OCI-LY1 (cell line): Measurements from ENCODE around the gene MPI.

Experiments
- H2AFZ ChIP-seq: fragments of 200-600 bp; sonication (generic), shearing (Covaris generic); 2 replicates; pipeline ENCODE4 v1.6.0; 2014; ENCODE audit warnings: antibody characterized with exemption, mild to moderate bottlenecking, low read length
- H3F3A ChIP-seq: fragments of 200-600 bp; sonication (generic), shearing (Covaris generic); 2 replicates; pipeline ENCODE4 v1.6.0; 2014; ENCODE audit warnings: mild to moderate bottlenecking, antibody characterized with exemption, low read length, moderate library complexity; ENCODE audit not compliant: insufficient read depth
- H3K27ac ChIP-seq: fragments of 200-600 bp; sonication (generic); 2 replicates; pipeline ENCODE4 v1.5.1; 2014; ENCODE audit warnings: low read length, mixed run types, mild to moderate bottlenecking, low read depth; ENCODE audit not compliant: poor library complexity, severe bottlenecking
- H3K27me3 ChIP-seq: fragments of 200-600 bp; sonication (generic); 2 replicates; pipeline ENCODE4 v1.6.0; 2014; ENCODE audit warnings: antibody characterized with exemption, mild to moderate bottlenecking, low read length, moderate library complexity; ENCODE audit not compliant: insufficient read depth
- H3K36me3 ChIP-seq: fragments of 200-600 bp; sonication (generic); 2 replicates; pipeline ENCODE4 v1.6.1; 2014; ENCODE audit warnings: mild to moderate bottlenecking, antibody characterized with exemption, low read length, moderate library complexity, mixed read lengths; ENCODE audit not compliant: insufficient read depth
- H3K4me1 ChIP-seq: fragments of 200-600 bp; sonication (generic); 2 replicates; pipeline ENCODE4 v1.5.1; 2014; ENCODE audit warnings: mild to moderate bottlenecking, low read length, moderate library complexity; ENCODE audit not compliant: insufficient read depth, severe bottlenecking
- H3K4me2 ChIP-seq: fragments of 200-600 bp; sonication (generic), shearing (Covaris generic); 2 replicates; pipeline ENCODE4 v1.6.1; 2014; ENCODE audit warnings: low read length
- H3K4me3 ChIP-seq: fragments of 200-600 bp; sonication (generic); 2 replicates; pipeline ENCODE4 v1.5.1; 2014; ENCODE audit warnings: low read length, low read depth, mild to moderate bottlenecking, mixed read lengths; ENCODE audit not compliant: poor library complexity, severe bottlenecking
- H3K79me2 ChIP-seq: fragments of 200-600 bp; shearing (Covaris generic); 2 replicates; pipeline ENCODE4 v1.6.1; 2016; ENCODE audit warnings: mixed run types, low read length, mixed read lengths; ENCODE audit not compliant: insufficient read depth
- H3K9ac ChIP-seq: fragments of 200-600 bp; sonication (generic), shearing (Covaris generic); 2 replicates; pipeline ENCODE4 v1.6.1; 2014; ENCODE audit warnings: mild to moderate bottlenecking, low read length, mixed read lengths
- H3K9me2 ChIP-seq: fragments of 200-600 bp; sonication (generic), shearing (Covaris generic); 2 replicates; pipeline ENCODE4 v1.6.1; 2014; ENCODE audit warnings: low read depth, mild to moderate bottlenecking, low read length, mixed read lengths
- H3K9me3 ChIP-seq: fragments of 200-600 bp; shearing (Covaris generic); 2 replicates; pipeline ENCODE4 v1.6.1; 2014; ENCODE audit warnings: low read length, mixed read lengths
- H4K20me1 ChIP-seq: fragments of 200-600 bp; sonication (generic), shearing (Covaris generic); 2 replicates; pipeline ENCODE4 v1.6.0; 2016; ENCODE audit warnings: mild to moderate bottlenecking, low read length; ENCODE audit not compliant: insufficient read depth
- EZH2 ChIP-seq: fragments of 200-600 bp; sonication (generic), shearing (Covaris generic); IDR thresholded peaks from 2 replicates; pipeline ENCODE4 v1.8.0; 2017; ENCODE audit warnings: borderline replicate concordance, mixed run types, mild to moderate bottlenecking, antibody characterized with exemption, low read length, moderate library complexity, mixed read lengths
- TF ChIP-seq, protein P1 (sequence below): fragments of 200-600 bp; sonication (generic), shearing (Covaris generic); IDR thresholded peaks from 2 replicates; pipeline ENCODE4 v1.5.1; 2017; ENCODE audit warnings: mild to moderate bottlenecking, antibody characterized with exemption, low read length, moderate library complexity, mixed read lengths

MPI gene

DNA sequence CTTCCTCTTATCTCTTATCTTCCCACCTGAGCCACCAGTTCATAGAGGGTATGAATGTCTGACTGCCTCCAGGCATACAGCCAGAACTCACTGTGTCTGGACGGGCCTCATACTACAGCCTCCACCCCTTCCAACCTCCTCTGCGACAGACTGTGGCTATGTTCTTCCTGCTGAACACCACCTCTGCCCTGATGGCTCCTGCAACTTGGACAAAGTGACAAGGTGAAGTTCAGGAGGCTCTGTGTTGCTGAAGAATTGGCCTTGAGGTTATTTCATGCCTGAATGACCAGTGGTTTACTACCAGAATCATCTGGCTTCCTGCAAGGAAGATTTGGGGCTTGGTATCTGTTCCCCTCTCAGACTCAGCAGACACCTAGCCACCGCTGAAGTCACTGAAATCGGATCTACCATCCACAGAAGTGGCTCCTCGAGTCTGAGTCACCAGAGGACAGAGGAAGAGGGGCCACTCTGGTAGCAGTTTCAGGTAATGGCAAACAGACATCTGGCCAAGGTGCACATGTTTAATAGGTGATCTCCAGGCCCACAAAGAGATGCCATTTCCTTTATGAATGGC, 32.7 kb upstream of the MPI start:
- Histone ChIP-seq H3K4me2 (peak overlapping the region; percentile 2; the same call in 1 of the 2 replicates), H3K9me3 (no peaks in the 10 kb centered on the region), H3K27me3 (no peaks in the 10 kb centered on the region), H3K4me3 (no peak overlapping the region), H3K9ac (peak overlapping the region; percentile 2; the same call in 1 of the 2 replicates), H3F3A (no peaks in the 10 kb centered on the region), H3K79me2 (no peaks in the 10 kb centered on the region), H3K36me3 (peaks cover 20% of the 10 kb centered on the region), H3K27ac (peak overlapping the region; percentile 81), H3K4me1 (peaks cover 36% of the 10 kb centered on the region), H4K20me1 (no peaks in the 10 kb centered on the region), H2AFZ (no peak overlapping the region), H3K9me2 (no peaks in the 10 kb centered on the region)
- TF ChIP-seq, protein P1, sequence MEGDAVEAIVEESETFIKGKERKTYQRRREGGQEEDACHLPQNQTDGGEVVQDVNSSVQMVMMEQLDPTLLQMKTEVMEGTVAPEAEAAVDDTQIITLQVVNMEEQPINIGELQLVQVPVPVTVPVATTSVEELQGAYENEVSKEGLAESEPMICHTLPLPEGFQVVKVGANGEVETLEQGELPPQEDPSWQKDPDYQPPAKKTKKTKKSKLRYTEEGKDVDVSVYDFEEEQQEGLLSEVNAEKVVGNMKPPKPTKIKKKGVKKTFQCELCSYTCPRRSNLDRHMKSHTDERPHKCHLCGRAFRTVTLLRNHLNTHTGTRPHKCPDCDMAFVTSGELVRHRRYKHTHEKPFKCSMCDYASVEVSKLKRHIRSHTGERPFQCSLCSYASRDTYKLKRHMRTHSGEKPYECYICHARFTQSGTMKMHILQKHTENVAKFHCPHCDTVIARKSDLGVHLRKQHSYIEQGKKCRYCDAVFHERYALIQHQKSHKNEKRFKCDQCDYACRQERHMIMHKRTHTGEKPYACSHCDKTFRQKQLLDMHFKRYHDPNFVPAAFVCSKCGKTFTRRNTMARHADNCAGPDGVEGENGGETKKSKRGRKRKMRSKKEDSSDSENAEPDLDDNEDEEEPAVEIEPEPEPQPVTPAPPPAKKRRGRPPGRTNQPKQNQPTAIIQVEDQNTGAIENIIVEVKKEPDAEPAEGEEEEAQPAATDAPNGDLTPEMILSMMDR = no peak
- no peak for TF ChIP-seq EZH2

DNA sequence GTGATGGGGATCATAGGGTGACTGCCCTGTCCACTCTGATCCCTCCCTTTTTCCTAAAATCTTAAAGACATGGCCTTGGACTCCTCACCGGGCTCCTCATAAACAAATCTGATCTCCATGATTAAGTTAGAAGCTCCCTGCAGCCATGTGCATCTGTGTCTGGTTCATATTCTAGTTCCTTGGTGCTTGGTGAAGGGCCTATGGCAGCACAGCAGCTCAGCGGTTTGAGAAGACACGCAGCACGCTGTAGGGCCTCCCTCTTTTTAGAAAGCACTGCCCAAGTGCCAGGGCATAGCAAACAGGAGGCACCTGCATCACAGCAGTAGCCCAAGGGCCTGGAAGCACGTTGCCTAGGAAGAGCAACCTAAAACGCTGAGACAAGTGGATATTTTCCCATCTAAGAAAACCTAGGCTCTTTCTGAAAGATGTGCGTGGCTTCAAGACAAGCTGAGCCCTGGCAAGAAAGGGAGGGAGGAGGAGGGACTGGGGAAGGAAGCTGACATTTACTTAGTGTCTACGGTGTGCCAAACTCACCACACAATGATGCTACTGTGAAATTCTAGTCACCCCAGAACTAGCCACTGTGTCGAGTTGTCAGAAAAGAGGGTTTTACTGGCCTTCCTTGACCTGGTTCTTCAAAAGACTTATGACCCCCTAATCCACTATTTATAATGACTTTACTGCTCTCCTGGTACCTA, 32.0 kb upstream of the MPI start:
- Histone ChIP-seq H3K4me1 (peaks cover 36% of the 10 kb centered on the region), H3K9me2 (no peaks in the 10 kb centered on the region), H3F3A (no peaks in the 10 kb centered on the region), H3K27ac (peak overlapping the region; percentile 81), H3K36me3 (peaks cover 14% of the 10 kb centered on the region), H3K9ac (peak overlapping the region; percentile 2; the same call in 1 of the 2 replicates), H2AFZ (no peak overlapping the region), H4K20me1 (no peaks in the 10 kb centered on the region), H3K79me2 (no peaks in the 10 kb centered on the region), H3K9me3 (no peaks in the 10 kb centered on the region), H3K4me3 (no peak overlapping the region), H3K27me3 (no peaks in the 10 kb centered on the region), H3K4me2 (peak overlapping the region; percentile 2; the same call in 1 of the 2 replicates)
- no peak for TF ChIP-seq EZH2
- TF ChIP-seq, protein P1 = no peak

DNA sequence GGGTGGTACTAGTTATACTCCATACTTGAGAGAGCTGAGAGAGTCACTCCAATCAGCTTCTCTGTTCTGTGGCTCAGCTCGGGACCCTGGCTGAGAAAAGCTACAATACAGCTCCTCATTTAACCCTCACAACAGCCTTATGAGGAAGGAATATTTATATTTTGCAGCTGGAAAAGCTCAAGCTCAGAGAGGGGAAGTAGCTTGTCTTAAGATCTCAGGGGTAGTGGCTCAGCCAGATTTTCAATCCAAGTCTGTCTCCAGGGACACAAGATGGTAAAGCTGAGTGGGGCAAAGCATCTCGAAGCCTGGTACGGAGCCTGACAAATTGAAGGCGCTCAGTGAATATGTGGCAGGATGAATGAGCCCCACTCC, 31.5 kb upstream of the MPI start:
- Histone ChIP-seq H3K9me3 (no peaks in the 10 kb centered on the region), H3K9me2 (no peaks in the 10 kb centered on the region), H4K20me1 (no peaks in the 10 kb centered on the region), H3K4me1 (peaks cover 36% of the 10 kb centered on the region), H3K27me3 (no peaks in the 10 kb centered on the region), H3K79me2 (no peaks in the 10 kb centered on the region), H3K4me2 (peak overlapping the region; percentile 2; the same call in 1 of the 2 replicates), H3K4me3 (no peak overlapping the region), H3F3A (no peaks in the 10 kb centered on the region), H2AFZ (no peak overlapping the region), H3K27ac (peak overlapping the region; percentile 81), H3K36me3 (peaks cover 8% of the 10 kb centered on the region), H3K9ac (no peak overlapping the region; the same call in 1 of the 2 replicates)
- TF ChIP-seq, protein P1 = no peak
- TF ChIP-seq EZH2 = no peak
